ENCODE data around the gene CLDN24. TPM values are rescaled to one million over a fixed set of nuclear protein-coding genes. Genes with fewer than 3 reads are reported as not detected.

The CLDN24 gene
- total and polyA plus RNA-seq, 2 donors (not counting 3 experiments of a cell fraction or from before 2014, with no cell fraction given) = not detected

DNA sequence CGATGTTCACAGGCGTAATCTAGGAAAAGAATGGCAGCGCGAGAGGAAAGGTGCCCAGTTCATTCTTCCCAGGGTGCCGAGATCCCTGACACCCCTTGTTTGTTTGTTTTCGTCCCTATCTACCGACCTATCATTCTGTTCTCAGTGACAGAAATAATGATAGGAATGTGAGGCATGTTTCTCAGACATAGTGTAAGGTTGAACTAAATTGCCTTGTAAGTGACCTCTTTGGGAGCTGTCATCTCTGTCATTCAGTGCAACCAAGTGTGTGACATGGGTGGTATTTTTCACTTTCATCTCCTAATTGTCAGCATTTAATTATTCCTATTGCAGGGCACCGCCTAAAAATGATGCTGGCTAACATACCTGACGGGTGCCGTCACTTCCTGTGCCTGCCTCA is 26.5 kb downstream of the CLDN24 start:
- H2AFZ ChIP-seq (ENCODE audit: low read depth, low read length) = no peak overlapping the region
- ChIA-PET POLR2A (no interaction called here), CTCF (interaction anchor here (1.0 kb wide), 1 partner anchor 222 kb away, joined by 3 read pairs; no protein-coding TSS in a partner anchor)
- H3K4me3 ChIP-seq (replicated peaks in 1 of 3; ENCODE audit: insufficient read depth in 1 of 3, low read depth in 1 of 3, low read length in 3 of 3) = no peak overlapping the region
- peaks cover 13% of the 10 kb centered on the region for H3K4me1 ChIP-seq (ENCODE audit: control insufficient read depth, extremely low read depth, insufficient read depth, low read length)
- DNase-seq (ENCODE audit: low read depth, low spot score) = no peak
- no peaks in the 10 kb centered on the region for H3K79me2 ChIP-seq (ENCODE audit: control insufficient read depth, insufficient read depth, low read length)
- no peak for FAIRE-seq
- H3K9me1 ChIP-seq (replicated peaks; ENCODE audit: control insufficient read depth, extremely low read depth, insufficient read depth, low read length) = no peaks in the 10 kb centered on the region
- no peaks in the 10 kb centered on the region for H3K36me3 ChIP-seq (ENCODE audit: control insufficient read depth in 2 of 2, extremely low read depth in 1 of 2, insufficient read depth in 2 of 2, low read length in 2 of 2)
- no peaks in the 10 kb centered on the region for H3K27me3 ChIP-seq (ENCODE audit: control insufficient read depth in 2 of 2, insufficient read depth in 2 of 2, low read length in 2 of 2)
- intact Hi-C loops (cut with micrococcal nuclease) = no loop called here
- dilution Hi-C loops (cut with MboI; ENCODE audit: extremely low pct_ligation_motif_present, low sequenced_read_pairs) = no loop called here
- no peaks in the 10 kb centered on the region for H3K9me3 ChIP-seq (replicated peaks; ENCODE audit: control insufficient read depth, insufficient read depth, low read length)
- TF ChIP-seq JUN (IDR thresholded peaks at IDR 0.05; ENCODE audit: borderline replicate concordance, insufficient read depth, insufficient read length, low read depth) (no peak), MYC (IDR thresholded peaks at IDR 0.05; ENCODE audit: low read depth, low read length) (no peak)
- H3K4me2 ChIP-seq (ENCODE audit: insufficient read depth, low read length) = no peak overlapping the region
- no peaks in the 10 kb centered on the region for H4K20me1 ChIP-seq (replicated peaks; ENCODE audit: control insufficient read depth, extremely low read depth, insufficient read depth, low read length)
- H3K27ac ChIP-seq (ENCODE audit: insufficient read depth, low read depth, low read length) = no peak overlapping the region
- H3K9ac ChIP-seq (replicated peaks; ENCODE audit: extremely low read depth, insufficient read depth, low read length) = no peak overlapping the region
- no TSS peak for BruUV-seq (replicated peaks)

DNA sequence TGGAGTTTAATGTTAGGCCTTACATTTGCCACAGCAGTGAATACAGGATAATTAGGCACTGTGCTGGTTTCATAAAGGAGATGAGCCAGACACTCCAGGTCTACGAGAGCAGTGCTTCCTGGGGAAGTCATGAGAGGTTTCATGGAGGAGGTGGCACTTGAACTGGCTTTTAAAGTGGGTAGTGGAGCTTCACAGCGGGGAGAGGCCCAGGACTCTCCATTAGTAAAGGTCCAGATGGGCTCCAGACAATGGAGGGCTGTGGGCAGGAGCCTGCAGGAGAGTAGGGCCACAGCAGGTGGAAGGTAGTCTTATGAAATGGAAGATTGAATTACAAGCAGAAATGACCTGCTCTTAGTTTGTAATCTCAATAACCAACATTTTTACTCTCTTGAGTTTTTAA is 31.2 kb downstream of the CLDN24 start:
- Histone ChIP-seq H3K9me3 (replicated peaks; ENCODE audit: control insufficient read depth, insufficient read depth, low read length) (no peaks in the 10 kb centered on the region), H3K36me3 (ENCODE audit: control insufficient read depth in 2 of 2, extremely low read depth in 1 of 2, insufficient read depth in 2 of 2, low read length in 2 of 2) (peaks cover 2 to 13% of the 10 kb centered on the region in 2 experiments), H3K4me3 (replicated peaks in 1 of 3; ENCODE audit: insufficient read depth in 1 of 3, low read depth in 1 of 3, low read length in 3 of 3) (no peak overlapping the region), H3K27ac (ENCODE audit: insufficient read depth, low read depth, low read length) (no peak overlapping the region), H4K20me1 (replicated peaks; ENCODE audit: control insufficient read depth, extremely low read depth, insufficient read depth, low read length) (no peaks in the 10 kb centered on the region), H2AFZ (ENCODE audit: low read depth, low read length) (no peak overlapping the region), H3K27me3 (ENCODE audit: control insufficient read depth in 2 of 2, insufficient read depth in 2 of 2, low read length in 2 of 2) (no peaks in the 10 kb centered on the region), H3K79me2 (ENCODE audit: control insufficient read depth, insufficient read depth, low read length) (no peaks in the 10 kb centered on the region), H3K9me1 (replicated peaks; ENCODE audit: control insufficient read depth, extremely low read depth, insufficient read depth, low read length) (no peaks in the 10 kb centered on the region), H3K4me1 (ENCODE audit: control insufficient read depth, extremely low read depth, insufficient read depth, low read length) (peaks cover 9% of the 10 kb centered on the region), H3K4me2 (ENCODE audit: insufficient read depth, low read length) (no peak overlapping the region), H3K9ac (replicated peaks; ENCODE audit: extremely low read depth, insufficient read depth, low read length) (no peak overlapping the region)
- POLR2A ChIA-PET = no interaction called here
- CTCF ChIA-PET = interaction anchor here (1.1 kb wide), 2 partner anchors 10 to 218 kb away, joined by 3 to 4 read pairs; no protein-coding TSS in a partner anchor
- dilution Hi-C loops (cut with MboI; ENCODE audit: extremely low pct_ligation_motif_present, low sequenced_read_pairs) = no loop called here
- TF ChIP-seq GATA2 (IDR thresholded peaks at IDR 0.05; ENCODE audit: insufficient read depth, insufficient read length, low read depth, low read length) (no peak), MYC (IDR thresholded peaks at IDR 0.05; ENCODE audit: low read depth, low read length) (no peak), POLR2A (IDR thresholded peaks at IDR 0.05; ENCODE audit: low read depth, low read length) (no peak), EZH2 (IDR thresholded peaks at IDR 0.05; ENCODE audit: borderline replicate concordance, low read depth, low read length, severe bottlenecking) (no peak), POLR2AphosphoS5 (IDR thresholded peaks at IDR 0.05; ENCODE audit: insufficient read depth, low read depth, low read length) (no peak), JUN (IDR thresholded peaks at IDR 0.05; ENCODE audit: borderline replicate concordance, insufficient read depth, insufficient read length, low read depth) (no peak), FOS (IDR thresholded peaks at IDR 0.05; ENCODE audit: borderline replicate concordance, insufficient read depth, low read length) (no peak)
- TF ChIP-seq, protein P1, sequence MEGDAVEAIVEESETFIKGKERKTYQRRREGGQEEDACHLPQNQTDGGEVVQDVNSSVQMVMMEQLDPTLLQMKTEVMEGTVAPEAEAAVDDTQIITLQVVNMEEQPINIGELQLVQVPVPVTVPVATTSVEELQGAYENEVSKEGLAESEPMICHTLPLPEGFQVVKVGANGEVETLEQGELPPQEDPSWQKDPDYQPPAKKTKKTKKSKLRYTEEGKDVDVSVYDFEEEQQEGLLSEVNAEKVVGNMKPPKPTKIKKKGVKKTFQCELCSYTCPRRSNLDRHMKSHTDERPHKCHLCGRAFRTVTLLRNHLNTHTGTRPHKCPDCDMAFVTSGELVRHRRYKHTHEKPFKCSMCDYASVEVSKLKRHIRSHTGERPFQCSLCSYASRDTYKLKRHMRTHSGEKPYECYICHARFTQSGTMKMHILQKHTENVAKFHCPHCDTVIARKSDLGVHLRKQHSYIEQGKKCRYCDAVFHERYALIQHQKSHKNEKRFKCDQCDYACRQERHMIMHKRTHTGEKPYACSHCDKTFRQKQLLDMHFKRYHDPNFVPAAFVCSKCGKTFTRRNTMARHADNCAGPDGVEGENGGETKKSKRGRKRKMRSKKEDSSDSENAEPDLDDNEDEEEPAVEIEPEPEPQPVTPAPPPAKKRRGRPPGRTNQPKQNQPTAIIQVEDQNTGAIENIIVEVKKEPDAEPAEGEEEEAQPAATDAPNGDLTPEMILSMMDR (IDR thresholded peaks at IDR 0.05; ENCODE audit: extremely low read depth in 1 of 2, insufficient read depth in 1 of 2, low read depth in 1 of 2, low read length in 2 of 2) = no peak
- TF ChIP-seq, protein P2, sequence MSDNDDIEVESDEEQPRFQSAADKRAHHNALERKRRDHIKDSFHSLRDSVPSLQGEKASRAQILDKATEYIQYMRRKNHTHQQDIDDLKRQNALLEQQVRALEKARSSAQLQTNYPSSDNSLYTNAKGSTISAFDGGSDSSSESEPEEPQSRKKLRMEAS (IDR thresholded peaks at IDR 0.05; ENCODE audit: insufficient read depth, insufficient read length) = no peak
- FAIRE-seq (no peak), DNase-seq (ENCODE audit: low read depth, low spot score) (no peak)
- BruUV-seq (replicated peaks) = no TSS peak
- intact Hi-C loops (cut with micrococcal nuclease) = no loop called here
